Smooth muscle cell (in vitro differentiated cells): ENCODE results near the gene ATPAF1. TPM values are rescaled to one million over a fixed set of nuclear protein-coding genes. Genes with fewer than 3 reads are reported as not detected.
A peak's percentile ranks its signal among the peaks of the same experiment; 100 is the strongest.

Experiments used
- DNase-seq: peaks from one replicate; lab custom pipeline; 2025; ENCODE audit not compliant: unreplicated experiment; lab: John Stamatoyannopoulos, UW
- H2AFZ ChIP-seq: fragments of 200-600 bp; sonication (generic); 2 replicates; pipeline ENCODE4 v1.6.0; 2016; ENCODE audit warnings: antibody characterized with exemption, low read depth, mild to moderate bottlenecking
- H3F3A ChIP-seq: fragments of 200-600 bp; sonication (generic); 2 replicates; pipeline ENCODE4 v1.6.0; 2017; ENCODE audit warnings: antibody characterized with exemption, low read depth
- H3K27ac ChIP-seq: fragments of 200-600 bp; sonication (generic); 2 replicates; pipeline ENCODE4 v1.5.1; 2016; ENCODE audit warnings: low read depth, mild to moderate bottlenecking
- H3K27me3 ChIP-seq: fragments of 200-600 bp; sonication (generic); 2 replicates; pipeline ENCODE4 v1.6.1; 2016; ENCODE audit warnings: low read depth, mild to moderate bottlenecking
- H3K36me3 ChIP-seq: fragments of 200-600 bp; sonication (generic); 2 replicates; pipeline ENCODE4 v1.5.1; 2016; ENCODE audit warnings: low read depth
- H3K4me1 ChIP-seq: fragments of 200-600 bp; sonication (generic); 2 replicates; pipeline ENCODE4 v1.5.1; 2016; ENCODE audit warnings: low read depth
- H3K4me2 ChIP-seq: fragments of 200-600 bp; sonication (generic); 2 replicates; pipeline ENCODE4 v1.6.0; 2016; ENCODE audit warnings: mild to moderate bottlenecking
- H3K4me3 ChIP-seq: fragments of 200-600 bp; sonication (generic); 2 replicates; pipeline ENCODE4 v1.5.1; 2016; ENCODE audit warnings: mild to moderate bottlenecking
- H3K79me2 ChIP-seq: fragments of 200-600 bp; sonication (generic); 2 replicates; pipeline ENCODE4 v1.6.0; 2016; ENCODE audit warnings: low read depth, mild to moderate bottlenecking
- H3K9ac ChIP-seq: fragments of 200-600 bp; sonication (generic); 2 replicates; pipeline ENCODE4 v1.6.0; 2016; ENCODE audit warnings: low read depth
- H3K9me3 ChIP-seq: fragments of 200-600 bp; sonication (generic); replicated peaks from 2 replicates; pipeline ENCODE4 v1.5.1; 2016; ENCODE audit warnings: low read depth
- H4K20me1 ChIP-seq: fragments of 200-600 bp; sonication (generic); 2 replicates; pipeline ENCODE4 v1.6.0; 2016; ENCODE audit warnings: low read depth
- WGBS: methylation state at CpG from one replicate; pipeline ENCODE4 v1.1.7; 2016; ENCODE audit warnings: low lambda C conversion rate; 5-methylcytosine and 5-hydroxymethylcytosine counted together
- polyA plus RNA-seq: library from polyadenylated mRNA; unstranded; fragments of >200 nt; fragmentation: Nextera tagmentation; extraction: Ambion mirVana; gene quantifications from 2 replicates; pipeline ENCODE4 v1.2.1, GENCODE V29; 2016
- total RNA-seq: library from RNA; depleted of rRNA; stranded (reverse); fragments of >200 nt; gene quantifications from 2 replicates; pipeline ENCODE4 v1.2.3, GENCODE V29; 2014
- TF ChIP-seq, protein P1 (sequence below): fragments of 200-600 bp; sonication (generic); IDR thresholded peaks from 2 replicates; pipeline ENCODE4 v1.5.1; 2017; ENCODE audit warnings: borderline replicate concordance, mild to moderate bottlenecking, antibody characterized with exemption; ENCODE audit not compliant: insufficient read depth, poor library complexity, severe bottlenecking

The ATPAF1 gene
- total and polyA plus RNA-seq, 2 experiments from 2014 or later, result 22.2 to 31.2 TPM

DNA sequence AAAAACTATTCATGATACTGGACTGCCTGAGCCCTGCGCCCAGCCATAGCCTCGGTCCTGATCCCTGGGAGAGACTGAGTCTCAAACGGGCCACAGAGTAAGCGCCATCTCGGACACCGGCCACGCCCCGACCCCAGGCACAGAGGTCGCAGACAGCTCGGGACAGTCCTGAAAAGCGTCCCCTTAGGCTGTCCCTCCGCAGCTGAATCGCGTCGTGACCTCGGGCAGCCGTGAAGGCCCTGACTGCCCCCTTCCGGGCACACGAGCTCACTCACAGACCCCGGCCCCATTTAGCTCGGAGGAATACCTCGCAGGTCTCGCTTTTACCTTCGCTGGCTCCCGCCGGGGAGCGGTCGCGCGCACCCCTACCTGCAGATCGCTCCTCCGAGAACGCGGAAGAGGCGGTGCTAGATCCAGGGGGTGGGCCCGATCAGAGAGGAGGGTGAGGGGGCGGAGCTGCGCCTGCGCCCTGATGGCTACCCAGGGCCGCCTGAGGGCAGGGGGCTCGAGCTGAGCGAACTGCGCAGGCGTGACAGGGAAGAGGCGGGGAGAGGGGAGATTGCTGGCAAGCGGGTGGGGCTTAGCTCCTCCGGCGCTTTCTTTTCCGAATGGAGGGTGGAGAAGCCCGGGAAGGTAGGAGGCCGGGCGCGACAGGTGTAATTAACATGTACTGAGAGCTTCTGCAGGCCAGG is 64.2 kb downstream of the ATPAF1 start, which contains the start of gene MKNK1:
TSS of gene MKNK1 (minus strand) at position 411 of the 692 bp plus-strand sequence. CDS start 20,941 bp downstream, outside the sequence.
- peak within 1 kb of the TSS; percentile 71 for H3K9ac ChIP-seq
- H3K27me3 ChIP-seq, result no peaks in the 10 kb centered on the region
- 2% methylated on average over 41 of the region's 53 CpGs for WGBS
- H3F3A ChIP-seq, result no peaks in the 10 kb centered on the region
- DNase-seq, result peak; percentile 87
- no peak within 1 kb of the TSS for H3K27ac ChIP-seq
- H3K4me1 ChIP-seq, result peaks cover 5% of the 10 kb centered on the region
- no peaks in the 10 kb centered on the region for H3K36me3 ChIP-seq
- H4K20me1 ChIP-seq, result no peaks in the 10 kb centered on the region
- H3K9me3 ChIP-seq, result no peaks in the 10 kb centered on the region
- H3K79me2 ChIP-seq, result peaks cover 7% of the 10 kb centered on the region
- H3K4me3 ChIP-seq, result peak within 1 kb of the TSS; percentile 87
- TF ChIP-seq, protein P1, sequence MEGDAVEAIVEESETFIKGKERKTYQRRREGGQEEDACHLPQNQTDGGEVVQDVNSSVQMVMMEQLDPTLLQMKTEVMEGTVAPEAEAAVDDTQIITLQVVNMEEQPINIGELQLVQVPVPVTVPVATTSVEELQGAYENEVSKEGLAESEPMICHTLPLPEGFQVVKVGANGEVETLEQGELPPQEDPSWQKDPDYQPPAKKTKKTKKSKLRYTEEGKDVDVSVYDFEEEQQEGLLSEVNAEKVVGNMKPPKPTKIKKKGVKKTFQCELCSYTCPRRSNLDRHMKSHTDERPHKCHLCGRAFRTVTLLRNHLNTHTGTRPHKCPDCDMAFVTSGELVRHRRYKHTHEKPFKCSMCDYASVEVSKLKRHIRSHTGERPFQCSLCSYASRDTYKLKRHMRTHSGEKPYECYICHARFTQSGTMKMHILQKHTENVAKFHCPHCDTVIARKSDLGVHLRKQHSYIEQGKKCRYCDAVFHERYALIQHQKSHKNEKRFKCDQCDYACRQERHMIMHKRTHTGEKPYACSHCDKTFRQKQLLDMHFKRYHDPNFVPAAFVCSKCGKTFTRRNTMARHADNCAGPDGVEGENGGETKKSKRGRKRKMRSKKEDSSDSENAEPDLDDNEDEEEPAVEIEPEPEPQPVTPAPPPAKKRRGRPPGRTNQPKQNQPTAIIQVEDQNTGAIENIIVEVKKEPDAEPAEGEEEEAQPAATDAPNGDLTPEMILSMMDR, result peak; percentile 17
- peak within 1 kb of the TSS; percentile 85 for H2AFZ ChIP-seq
- peak within 1 kb of the TSS; percentile 94 for H3K4me2 ChIP-seq

DNA sequence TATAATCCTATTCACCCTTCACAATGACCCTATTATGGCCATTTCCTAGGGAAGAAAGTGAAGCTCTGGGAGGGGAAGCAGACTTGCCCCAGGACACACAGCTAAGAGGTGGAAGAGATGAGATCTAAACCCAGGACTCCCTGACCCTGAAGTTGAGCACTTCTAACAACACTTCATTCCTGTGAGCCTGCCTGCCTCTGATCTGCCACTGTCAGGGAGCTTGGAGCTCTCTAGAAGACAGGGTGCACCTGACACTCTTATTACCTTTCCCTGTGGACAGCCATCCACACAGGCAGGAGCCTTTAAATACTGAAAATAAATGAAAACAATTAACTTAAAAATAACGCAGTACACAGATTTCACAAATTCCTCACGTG is 64.7 kb downstream of the ATPAF1 start:
- H3K27ac ChIP-seq, result no peak overlapping the region
- 6% methylated on average over 2 of the region's 2 CpGs for WGBS
- peaks cover 7% of the 10 kb centered on the region for H3K79me2 ChIP-seq
- H3K4me2 ChIP-seq, result peak overlapping the region; percentile 94
- H2AFZ ChIP-seq, result peak overlapping the region; percentile 85
- H3K36me3 ChIP-seq, result no peaks in the 10 kb centered on the region
- no peak for DNase-seq
- no peaks in the 10 kb centered on the region for H3K27me3 ChIP-seq
- peaks cover 5% of the 10 kb centered on the region for H3K4me1 ChIP-seq
- H3F3A ChIP-seq, result no peaks in the 10 kb centered on the region
- TF ChIP-seq, protein P1, result no peak
- H3K9me3 ChIP-seq, result no peaks in the 10 kb centered on the region
- H3K9ac ChIP-seq, result peak overlapping the region; percentile 71
- H3K4me3 ChIP-seq, result peak overlapping the region; percentile 87
- H4K20me1 ChIP-seq, result no peaks in the 10 kb centered on the region

DNA sequence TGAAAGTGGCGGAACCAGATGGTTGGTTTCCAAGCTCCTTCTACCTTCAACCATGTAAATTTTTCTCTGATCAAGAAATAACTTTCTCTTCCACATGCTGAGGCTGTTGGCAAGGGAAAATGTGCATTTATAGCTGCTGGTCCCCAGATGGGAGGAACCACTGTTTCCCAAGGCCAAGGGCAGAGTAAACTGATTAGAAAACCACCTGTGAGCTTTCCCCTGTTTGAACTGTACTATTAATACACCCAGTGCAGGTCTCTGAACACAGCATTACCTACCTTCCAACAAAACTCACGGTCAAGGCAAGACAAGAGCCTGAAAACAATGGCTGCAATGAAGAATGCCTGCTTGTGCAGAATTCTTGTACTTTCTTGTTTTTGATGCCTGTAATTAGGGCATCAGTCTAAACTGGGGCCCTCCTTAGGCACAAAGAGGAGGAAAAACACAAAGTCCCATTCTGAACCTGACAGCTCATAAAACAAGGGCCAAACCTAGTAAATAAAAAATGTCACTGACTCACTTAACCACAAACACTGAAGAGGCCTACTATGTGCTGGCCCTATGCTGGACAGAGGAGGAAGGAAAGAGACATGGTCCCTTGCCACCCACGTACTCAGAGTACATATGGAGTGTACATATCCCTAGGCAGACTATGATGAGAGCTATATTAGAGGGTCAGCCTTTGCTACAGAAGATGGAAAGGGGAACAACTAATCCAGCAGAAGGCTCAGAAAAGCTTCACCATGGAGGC is 66.7 kb downstream of the ATPAF1 start:
- Histone ChIP-seq H3K36me3 (no peaks in the 10 kb centered on the region), H3K27me3 (no peaks in the 10 kb centered on the region), H3K4me2 (no peak overlapping the region), H2AFZ (no peak overlapping the region), H3K9me3 (no peaks in the 10 kb centered on the region), H3K4me1 (peaks cover 5% of the 10 kb centered on the region), H3K27ac (no peak overlapping the region), H3K79me2 (peaks cover 7% of the 10 kb centered on the region), H3K4me3 (no peak overlapping the region), H3F3A (no peaks in the 10 kb centered on the region), H3K9ac (no peak overlapping the region), H4K20me1 (peaks cover 2% of the 10 kb centered on the region)
- WGBS, result 87% methylated on average over 3 of the region's 3 CpGs
- TF ChIP-seq, protein P1, result no peak
- DNase-seq, result no peak
